NT2/D1 (cell line): ENCODE results near the gene PODXL.
A peak's percentile ranks its signal among the peaks of the same experiment; 100 is the strongest.

Experiments used
- DNase-seq: peaks from one replicate; pipeline ENCODE4 v3.0.0-alpha.2; 2011; ENCODE audit warnings: low read depth, low spot score
- H3K27me3 ChIP-seq: 2 replicates; pipeline ENCODE4 v1.6.0; 2011; ENCODE audit warnings: mild to moderate bottlenecking; ENCODE audit not compliant: insufficient read length, insufficient read depth
- H3K36me3 ChIP-seq: 2 replicates; pipeline ENCODE4 v1.6.1; 2011; ENCODE audit warnings: mild to moderate bottlenecking, low read length, mixed read lengths; ENCODE audit not compliant: insufficient read depth, insufficient read length
- H3K4me1 ChIP-seq: 2 replicates; pipeline ENCODE4 v1.5.1; 2011; ENCODE audit not compliant: insufficient read depth, insufficient read length
- H3K4me3 ChIP-seq: 2 replicates; pipeline ENCODE4 v1.5.1; 2011; ENCODE audit warnings: low read depth; ENCODE audit not compliant: insufficient read length
- H3K9ac ChIP-seq: 2 replicates; pipeline ENCODE4 v1.6.0; 2011; ENCODE audit warnings: low read depth; ENCODE audit not compliant: insufficient read length
- H3K9me3 ChIP-seq: 2 replicates; pipeline ENCODE4 v1.5.1; 2011; ENCODE audit warnings: mild to moderate bottlenecking, low read length; ENCODE audit not compliant: insufficient read depth
- SUZ12 ChIP-seq: IDR thresholded peaks from 2 replicates; pipeline ENCODE4 v1.6.1; 2011; ENCODE audit not compliant: insufficient read length, insufficient read depth; ENCODE audit errors: extremely low read depth
- YY1 ChIP-seq: IDR thresholded peaks from 2 replicates; pipeline ENCODE4 v1.6.1; 2011; ENCODE audit not compliant: insufficient read length, insufficient read depth
- ZNF274 ChIP-seq: IDR thresholded peaks from 2 replicates; pipeline ENCODE4 v1.6.1; 2011; ENCODE audit warnings: mild to moderate bottlenecking, low read depth, low read length

Gene PODXL

GRCh38 chr7:131554880-131555516 is 1.4 kb downstream of the PODXL start:
- Histone ChIP-seq H3K9me3 (no peaks in the 10 kb centered on the region), H3K4me1 (peaks cover 8% of the 10 kb centered on the region), H3K4me3 (peak overlapping the region; percentile 97), H3K36me3 (peaks cover 59% of the 10 kb centered on the region), H3K27me3 (no peaks in the 10 kb centered on the region), H3K9ac (peak overlapping the region; percentile 99)
- TF ChIP-seq YY1, result no peak
- TF ChIP-seq SUZ12, result no peak
- no peak for TF ChIP-seq ZNF274
- no peak for DNase-seq

GRCh38 chr7:131553931-131554330 is 2.5 kb downstream of the PODXL start:
- no peaks in the 10 kb centered on the region for H3K9me3 ChIP-seq
- peak overlapping the region; percentile 99 for H3K9ac ChIP-seq
- H3K4me1 ChIP-seq, result peaks cover 12% of the 10 kb centered on the region
- H3K36me3 ChIP-seq, result peaks cover 70% of the 10 kb centered on the region
- H3K27me3 ChIP-seq, result no peaks in the 10 kb centered on the region
- TF ChIP-seq YY1 (no peak), ZNF274 (no peak)
- DNase-seq, result no peak
- H3K4me3 ChIP-seq, result peak overlapping the region; percentile 97

- peaks cover 12% of the 10 kb centered on the region for H3K4me1 ChIP-seq
- H3K9ac ChIP-seq, result peak overlapping the region; percentile 99
- H3K27me3 ChIP-seq, result no peaks in the 10 kb centered on the region
- no peak for DNase-seq
- H3K9me3 ChIP-seq, result no peaks in the 10 kb centered on the region
- peak overlapping the region; percentile 97 for H3K4me3 ChIP-seq
- TF ChIP-seq SUZ12 (no peak), ZNF274 (no peak), YY1 (no peak)
- peaks cover 87% of the 10 kb centered on the region for H3K36me3 ChIP-seq
These were observed 4.4 kb downstream of the PODXL start for GRCh38 chr7:131552053-131552452.

DNA sequence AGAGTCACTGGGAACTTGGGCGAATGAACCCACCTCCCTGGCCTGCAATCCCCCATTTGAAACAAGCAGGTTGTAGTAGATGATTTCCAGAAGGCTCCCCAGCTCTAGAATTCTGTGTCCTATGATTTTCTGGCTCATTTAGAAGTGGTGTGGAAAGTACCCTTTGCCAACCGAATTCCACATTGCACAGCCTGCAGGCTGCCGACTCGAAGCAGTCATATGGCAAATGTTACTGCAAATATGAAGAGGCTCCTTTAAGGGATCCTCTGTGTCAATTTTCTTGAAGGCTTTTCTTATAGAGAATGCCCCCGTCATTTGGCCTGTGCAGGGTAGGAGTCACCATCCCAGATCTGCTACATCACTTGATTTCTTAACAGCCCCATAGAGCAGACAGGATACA is 5.6 kb downstream of the PODXL start:
- DNase-seq, result no peak
- peak overlapping the region; percentile 1 for H3K4me3 ChIP-seq
- peaks cover 97% of the 10 kb centered on the region for H3K36me3 ChIP-seq
- TF ChIP-seq YY1, result no peak
- TF ChIP-seq SUZ12, result no peak
- no peak for TF ChIP-seq ZNF274
- no peak overlapping the region for H3K9ac ChIP-seq
- H3K9me3 ChIP-seq, result no peaks in the 10 kb centered on the region
- no peaks in the 10 kb centered on the region for H3K27me3 ChIP-seq
- H3K4me1 ChIP-seq, result peaks cover 12% of the 10 kb centered on the region

GRCh38 chr7:131548371-131548770 is 8.1 kb downstream of the PODXL start:
- peak overlapping the region; percentile 4 for H3K4me3 ChIP-seq
- no peaks in the 10 kb centered on the region for H3K9me3 ChIP-seq
- no peak for TF ChIP-seq YY1
- no peak for TF ChIP-seq ZNF274
- no peak for TF ChIP-seq SUZ12
- H3K27me3 ChIP-seq, result no peaks in the 10 kb centered on the region
- H3K4me1 ChIP-seq, result peaks cover 30% of the 10 kb centered on the region
- DNase-seq, result no peak
- no peak overlapping the region for H3K9ac ChIP-seq
- H3K36me3 ChIP-seq, result peaks cover 95% of the 10 kb centered on the region

DNA sequence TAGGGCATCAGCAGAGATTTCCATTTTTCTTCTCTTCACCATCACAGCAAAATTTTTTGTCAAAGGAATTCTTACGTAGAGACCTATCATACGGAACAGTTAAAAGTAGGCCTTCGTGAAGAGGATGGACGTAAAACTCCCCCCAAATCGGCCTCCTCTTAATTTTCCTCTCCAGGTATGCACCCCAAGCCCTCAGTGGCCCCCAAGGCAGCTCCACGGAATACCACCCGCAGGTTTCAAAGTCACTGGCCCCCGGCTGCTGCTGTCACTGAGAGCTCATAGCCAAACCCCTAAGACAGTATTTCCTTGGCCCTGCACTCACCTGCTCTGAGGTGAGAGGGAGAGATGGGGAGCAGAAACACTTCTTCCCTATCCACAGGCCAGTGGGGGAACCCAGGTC is 8.8 kb downstream of the PODXL start:
- TF ChIP-seq YY1 (no peak), ZNF274 (no peak), SUZ12 (no peak)
- Histone ChIP-seq H3K9ac (no peak overlapping the region), H3K9me3 (no peaks in the 10 kb centered on the region), H3K4me3 (no peak overlapping the region), H3K4me1 (peaks cover 35% of the 10 kb centered on the region), H3K36me3 (peaks cover 95% of the 10 kb centered on the region), H3K27me3 (no peaks in the 10 kb centered on the region)
- DNase-seq, result no peak

DNA sequence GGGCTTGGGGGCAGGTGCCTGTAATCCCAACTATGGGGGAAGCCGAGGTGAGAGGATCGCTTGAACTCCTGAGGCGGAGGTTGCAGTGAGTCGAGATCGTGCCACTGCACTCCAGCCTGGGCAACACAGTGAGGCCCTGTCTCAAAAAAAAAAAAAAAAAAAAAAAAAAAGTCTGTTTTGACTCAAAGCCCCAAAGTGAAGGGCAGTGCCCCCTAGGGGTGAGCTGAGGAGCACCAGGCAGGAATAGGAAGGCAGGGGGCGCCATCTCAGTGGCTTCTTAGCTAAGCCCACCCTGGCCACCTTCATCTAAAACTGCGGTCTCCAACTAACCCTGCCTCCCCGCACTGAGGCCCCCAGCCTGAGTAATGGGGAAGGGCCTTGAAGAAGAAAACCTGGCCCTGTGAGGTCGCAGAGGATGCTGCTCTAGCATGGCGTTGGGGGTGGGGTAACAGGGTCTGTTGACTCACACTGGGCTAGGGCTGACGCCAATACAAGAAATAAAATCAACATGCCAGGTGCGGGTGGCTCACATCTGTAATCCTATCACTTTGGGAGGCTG is 9.8 kb downstream of the PODXL start:
- TF ChIP-seq YY1 (no peak), SUZ12 (no peak), ZNF274 (no peak)
- Histone ChIP-seq H3K9ac (no peak overlapping the region), H3K4me1 (peaks cover 34% of the 10 kb centered on the region), H3K27me3 (no peaks in the 10 kb centered on the region), H3K9me3 (no peaks in the 10 kb centered on the region), H3K36me3 (peaks cover 95% of the 10 kb centered on the region), H3K4me3 (no peak overlapping the region)
- peak; percentile 89 for DNase-seq
